Astrocyte of the cerebellum (primary cell): ENCODE data around the gene MTTP.

ENCODE experiments used
- DNase-seq: peaks from one replicate; pipeline ENCODE4 v3.0.0-alpha.2; 2011; ENCODE audit warnings: low read depth
- H3K4me3 ChIP-seq: 2 replicates; pipeline ENCODE4 v1.5.1; 2011; ENCODE audit warnings: mild to moderate bottlenecking, low read depth, low read length, moderate library complexity
- in situ Hi-C: cut with HindIII; loops from 2 replicates; pipeline ENCODE4 v1.10.0; 2017; ENCODE audit warnings: low sequenced_read_pairs
- TF ChIP-seq, protein P1 (sequence below): IDR thresholded peaks from 2 replicates; pipeline ENCODE4 v1.5.1; 2012; ENCODE audit warnings: low read length, low read depth, moderate library complexity, mild to moderate bottlenecking; ENCODE audit errors: missing control alignments

Gene MTTP

GRCh38 chr4:99610605-99611175, 36.1 kb downstream of the MTTP start:
- in situ Hi-C loops, result no loop called here
- TF ChIP-seq, protein P1, sequence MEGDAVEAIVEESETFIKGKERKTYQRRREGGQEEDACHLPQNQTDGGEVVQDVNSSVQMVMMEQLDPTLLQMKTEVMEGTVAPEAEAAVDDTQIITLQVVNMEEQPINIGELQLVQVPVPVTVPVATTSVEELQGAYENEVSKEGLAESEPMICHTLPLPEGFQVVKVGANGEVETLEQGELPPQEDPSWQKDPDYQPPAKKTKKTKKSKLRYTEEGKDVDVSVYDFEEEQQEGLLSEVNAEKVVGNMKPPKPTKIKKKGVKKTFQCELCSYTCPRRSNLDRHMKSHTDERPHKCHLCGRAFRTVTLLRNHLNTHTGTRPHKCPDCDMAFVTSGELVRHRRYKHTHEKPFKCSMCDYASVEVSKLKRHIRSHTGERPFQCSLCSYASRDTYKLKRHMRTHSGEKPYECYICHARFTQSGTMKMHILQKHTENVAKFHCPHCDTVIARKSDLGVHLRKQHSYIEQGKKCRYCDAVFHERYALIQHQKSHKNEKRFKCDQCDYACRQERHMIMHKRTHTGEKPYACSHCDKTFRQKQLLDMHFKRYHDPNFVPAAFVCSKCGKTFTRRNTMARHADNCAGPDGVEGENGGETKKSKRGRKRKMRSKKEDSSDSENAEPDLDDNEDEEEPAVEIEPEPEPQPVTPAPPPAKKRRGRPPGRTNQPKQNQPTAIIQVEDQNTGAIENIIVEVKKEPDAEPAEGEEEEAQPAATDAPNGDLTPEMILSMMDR, result no peak
- peak; percentile 77 for DNase-seq
- H3K4me3 ChIP-seq, result no peak overlapping the region

GRCh38 chr4:99612281-99612680, 37.7 kb downstream of the MTTP start:
- in situ Hi-C loops, result no loop called here
- DNase-seq, result no peak
- H3K4me3 ChIP-seq, result no peak overlapping the region
- TF ChIP-seq, protein P1, result no peak

GRCh38 chr4:99612704-99613103, 38.1 kb downstream of the MTTP start:
- no peak for DNase-seq
- in situ Hi-C loops, result no loop called here
- no peak overlapping the region for H3K4me3 ChIP-seq
- TF ChIP-seq, protein P1, result no peak

DNA sequence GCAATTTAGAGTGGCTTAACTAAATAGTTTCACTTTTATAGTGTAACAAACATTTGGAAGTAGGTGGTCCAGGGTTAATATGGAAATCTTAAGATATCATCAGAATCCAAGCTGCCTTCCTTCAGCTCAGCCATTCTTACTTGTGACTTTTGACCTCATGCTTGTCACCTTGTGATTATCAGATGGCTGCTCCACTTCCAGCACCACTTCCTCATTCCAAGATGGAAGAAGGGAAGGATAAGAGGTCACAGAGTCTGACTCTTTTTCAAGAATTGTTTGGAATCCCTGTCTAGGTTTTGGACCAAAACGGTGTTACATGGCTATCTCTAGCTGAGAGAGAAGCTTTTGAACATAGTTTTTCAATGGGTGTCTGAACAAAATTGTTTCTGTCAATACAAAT, 39.9 kb downstream of the MTTP start:
- TF ChIP-seq, protein P1, result no peak
- in situ Hi-C loops, result no loop called here
- no peak for DNase-seq
- H3K4me3 ChIP-seq, result no peak overlapping the region

DNA sequence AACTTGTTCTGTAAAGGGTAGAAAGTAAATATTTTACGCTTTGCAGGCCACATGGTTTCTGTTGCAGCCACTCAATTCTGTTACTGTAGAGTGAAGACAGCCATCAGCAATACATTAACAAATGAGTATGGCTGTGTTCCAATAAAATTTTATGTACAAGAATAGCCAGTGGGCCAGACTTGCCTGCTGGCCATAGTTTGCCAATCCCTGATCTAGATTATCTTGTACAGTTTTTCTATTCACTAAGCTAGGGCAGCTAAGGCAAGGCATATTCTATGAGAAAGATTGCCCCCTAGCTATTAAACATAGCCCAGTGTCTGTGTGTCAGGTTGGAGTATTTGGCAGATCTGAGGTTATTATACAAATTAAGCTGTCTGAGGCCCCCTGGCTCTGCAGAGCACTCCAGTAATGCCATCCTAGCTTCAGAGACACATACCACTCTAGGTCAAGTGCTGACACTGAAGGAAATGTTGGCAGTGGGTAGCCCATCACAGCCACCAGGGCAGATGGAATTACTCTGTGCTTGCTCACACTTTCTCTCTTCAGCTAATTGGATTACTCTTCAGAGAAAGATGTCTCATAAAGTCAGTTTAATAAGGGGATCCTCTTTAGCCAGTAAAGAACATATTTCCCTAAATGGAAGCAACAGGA, 40.7 kb downstream of the MTTP start:
- in situ Hi-C loops, result no loop called here
- H3K4me3 ChIP-seq, result no peak overlapping the region
- TF ChIP-seq, protein P1, result no peak
- DNase-seq, result no peak

DNA sequence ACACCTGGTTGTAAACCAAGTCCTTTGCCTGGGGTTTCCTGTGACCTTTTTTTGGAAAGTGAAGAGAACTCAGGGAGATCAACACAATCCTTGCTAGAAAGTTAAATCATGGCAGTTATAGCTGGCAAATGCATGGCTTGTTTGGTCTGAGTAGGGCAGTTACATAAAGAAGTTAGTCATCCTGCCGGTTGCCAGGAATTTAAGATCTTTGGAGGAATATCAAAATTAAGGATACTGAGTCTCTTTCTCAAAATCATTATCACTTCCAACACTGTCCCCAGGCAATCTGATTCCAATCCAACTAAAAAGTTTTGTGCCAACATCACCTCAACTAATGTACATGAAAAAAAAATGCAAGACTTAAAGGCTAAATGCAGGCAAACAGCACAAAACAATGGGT, 42.8 kb downstream of the MTTP start:
- TF ChIP-seq, protein P1, result no peak
- DNase-seq, result no peak
- in situ Hi-C loops, result no loop called here
- H3K4me3 ChIP-seq, result no peak overlapping the region
